WI38 (cell line): ENCODE results near the gene MYO3B.

Experiments used
- H3K4me3 ChIP-seq: 2 replicates; pipeline ENCODE4 v1.5.1; 2011; ENCODE audit warnings: low read depth, mild to moderate bottlenecking, control low read depth, low read length
- TF ChIP-seq, protein P1 (sequence below): IDR thresholded peaks from 2 replicates; pipeline ENCODE4 v1.5.1; 2012; ENCODE audit warnings: low read depth, mild to moderate bottlenecking, control low read depth, low read length

The MYO3B gene

DNA sequence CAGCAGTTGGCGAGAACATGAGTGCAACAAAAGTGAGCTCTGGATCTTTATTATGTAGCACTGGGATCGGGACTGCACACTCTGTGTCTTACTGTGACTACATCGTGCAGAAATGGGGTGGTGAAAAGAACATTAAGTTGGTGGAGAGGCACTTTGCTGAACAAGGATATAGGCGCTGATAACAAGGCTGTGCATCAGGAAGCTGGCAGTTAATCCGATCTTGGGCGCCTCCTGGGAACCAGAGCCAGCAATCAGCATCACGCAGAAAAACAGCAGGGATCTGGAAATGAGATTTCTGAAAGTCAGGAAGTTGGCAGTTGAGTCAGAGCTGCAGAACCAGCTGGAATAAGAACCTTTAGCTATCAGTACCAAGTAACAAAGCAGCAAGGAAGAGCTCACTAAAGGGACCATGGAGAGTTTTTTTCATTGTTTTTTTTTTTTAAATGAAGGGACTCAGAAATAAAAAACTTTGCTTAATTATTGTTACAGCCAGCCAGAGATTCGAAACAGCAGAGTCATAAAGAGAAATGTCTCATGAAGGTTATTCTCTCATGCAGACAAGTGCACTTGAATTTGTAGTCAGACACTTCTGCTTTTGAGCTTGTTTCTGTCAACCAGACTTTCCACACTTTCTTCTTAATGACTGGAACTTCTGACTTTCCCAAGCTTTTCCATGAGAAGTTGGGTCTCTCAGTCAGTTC, 22.8 kb upstream of the MYO3B start:
- TF ChIP-seq, protein P1, sequence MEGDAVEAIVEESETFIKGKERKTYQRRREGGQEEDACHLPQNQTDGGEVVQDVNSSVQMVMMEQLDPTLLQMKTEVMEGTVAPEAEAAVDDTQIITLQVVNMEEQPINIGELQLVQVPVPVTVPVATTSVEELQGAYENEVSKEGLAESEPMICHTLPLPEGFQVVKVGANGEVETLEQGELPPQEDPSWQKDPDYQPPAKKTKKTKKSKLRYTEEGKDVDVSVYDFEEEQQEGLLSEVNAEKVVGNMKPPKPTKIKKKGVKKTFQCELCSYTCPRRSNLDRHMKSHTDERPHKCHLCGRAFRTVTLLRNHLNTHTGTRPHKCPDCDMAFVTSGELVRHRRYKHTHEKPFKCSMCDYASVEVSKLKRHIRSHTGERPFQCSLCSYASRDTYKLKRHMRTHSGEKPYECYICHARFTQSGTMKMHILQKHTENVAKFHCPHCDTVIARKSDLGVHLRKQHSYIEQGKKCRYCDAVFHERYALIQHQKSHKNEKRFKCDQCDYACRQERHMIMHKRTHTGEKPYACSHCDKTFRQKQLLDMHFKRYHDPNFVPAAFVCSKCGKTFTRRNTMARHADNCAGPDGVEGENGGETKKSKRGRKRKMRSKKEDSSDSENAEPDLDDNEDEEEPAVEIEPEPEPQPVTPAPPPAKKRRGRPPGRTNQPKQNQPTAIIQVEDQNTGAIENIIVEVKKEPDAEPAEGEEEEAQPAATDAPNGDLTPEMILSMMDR, result no peak
- no peak overlapping the region for H3K4me3 ChIP-seq

DNA sequence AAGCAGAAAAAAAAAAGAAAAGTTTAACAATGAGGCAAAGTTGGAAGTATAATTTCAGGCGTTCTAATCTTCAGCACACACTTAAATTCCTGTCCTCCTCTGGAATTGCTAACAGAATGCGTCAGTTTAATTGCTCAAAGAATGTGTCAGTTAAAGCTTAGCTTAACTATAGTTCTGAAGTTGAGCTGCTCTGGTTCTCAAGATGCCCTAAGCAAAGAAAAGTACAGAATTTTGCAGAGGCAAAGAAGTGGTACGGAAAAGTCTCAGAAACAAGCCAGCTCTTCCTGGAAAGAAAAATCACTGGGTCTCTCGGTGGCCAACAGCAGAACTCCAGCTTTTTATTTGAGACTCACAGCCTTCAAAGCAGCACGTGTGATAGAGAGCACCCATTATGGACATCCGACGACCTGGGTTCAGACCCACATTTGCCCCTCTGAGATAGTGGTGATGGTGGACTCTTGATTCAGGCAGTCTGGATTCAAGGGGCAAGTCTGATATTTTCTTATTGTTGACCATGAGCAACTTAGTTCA, 22.2 kb upstream of the MYO3B start:
- H3K4me3 ChIP-seq, result no peak overlapping the region
- TF ChIP-seq, protein P1, result no peak

DNA sequence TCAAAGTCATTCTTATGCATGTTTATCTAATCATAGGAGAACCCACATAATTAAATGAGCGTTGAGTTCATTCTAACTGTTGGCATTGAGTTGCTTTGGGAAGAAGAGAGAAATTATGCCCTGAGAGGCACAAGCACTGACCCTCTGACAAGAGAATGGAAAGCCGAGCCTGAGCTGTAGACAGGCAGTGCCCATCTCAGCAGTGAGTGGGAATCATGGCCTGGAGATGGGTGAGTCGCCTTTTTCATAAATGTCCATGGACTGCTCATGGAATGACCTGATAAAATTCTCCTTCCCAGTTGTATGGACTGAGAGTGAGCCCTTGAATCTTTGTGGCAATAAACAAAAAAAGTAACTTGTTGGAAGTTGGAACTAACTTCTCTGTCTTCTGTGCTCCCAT, 21.4 kb upstream of the MYO3B start:
- no peak overlapping the region for H3K4me3 ChIP-seq
- TF ChIP-seq, protein P1, result no peak

DNA sequence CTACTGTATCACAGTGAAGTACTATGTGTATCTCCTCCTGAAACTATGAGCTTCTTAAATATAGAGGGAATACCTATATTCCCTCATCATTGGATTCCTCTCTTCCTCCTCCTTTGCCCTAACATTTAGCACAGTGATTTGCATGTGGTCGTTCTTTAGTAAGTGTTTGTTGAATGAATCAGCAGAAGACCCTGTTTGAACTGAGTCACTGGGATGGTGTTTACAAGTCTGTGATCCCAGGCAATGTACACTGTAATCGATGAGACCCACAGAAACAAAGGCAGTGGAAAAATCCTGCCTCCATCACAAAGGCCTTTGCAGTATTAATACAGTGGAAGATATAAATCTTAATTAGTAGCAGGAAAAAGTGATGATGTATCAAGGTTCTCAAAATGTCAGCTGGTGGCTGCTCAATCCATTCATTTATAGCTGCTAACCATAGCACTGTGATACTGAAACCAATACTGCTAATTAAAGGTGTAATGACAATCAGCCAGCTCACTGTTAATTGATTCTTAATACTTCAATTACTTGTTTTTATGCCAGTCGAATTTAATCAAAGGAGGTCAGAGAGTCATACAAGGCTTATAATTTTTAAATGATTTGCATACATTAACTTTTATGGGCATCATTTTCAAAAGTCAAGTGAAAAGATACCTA, 20.8 kb upstream of the MYO3B start:
- H3K4me3 ChIP-seq, result no peak overlapping the region
- TF ChIP-seq, protein P1, result no peak

DNA sequence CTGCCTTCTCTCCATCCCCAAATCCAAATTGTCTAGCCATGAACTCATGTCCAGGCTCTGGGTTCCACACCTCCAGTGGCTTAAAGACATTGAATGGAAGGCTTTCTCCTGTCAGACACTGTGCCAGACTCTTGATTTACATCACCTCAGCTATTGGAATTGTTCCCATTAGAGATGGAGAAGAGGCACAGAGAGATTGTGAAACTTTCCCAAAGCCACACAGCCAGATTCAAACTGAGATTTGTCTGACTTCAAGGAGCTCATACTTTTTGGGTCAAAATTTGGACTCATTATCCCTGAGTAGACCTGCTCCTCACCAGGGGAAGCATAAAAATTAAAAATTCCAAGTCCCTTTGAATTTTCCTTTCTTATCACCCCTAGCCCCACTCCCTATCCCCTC, 18.9 kb upstream of the MYO3B start:
- no peak overlapping the region for H3K4me3 ChIP-seq
- TF ChIP-seq, protein P1, result no peak

DNA sequence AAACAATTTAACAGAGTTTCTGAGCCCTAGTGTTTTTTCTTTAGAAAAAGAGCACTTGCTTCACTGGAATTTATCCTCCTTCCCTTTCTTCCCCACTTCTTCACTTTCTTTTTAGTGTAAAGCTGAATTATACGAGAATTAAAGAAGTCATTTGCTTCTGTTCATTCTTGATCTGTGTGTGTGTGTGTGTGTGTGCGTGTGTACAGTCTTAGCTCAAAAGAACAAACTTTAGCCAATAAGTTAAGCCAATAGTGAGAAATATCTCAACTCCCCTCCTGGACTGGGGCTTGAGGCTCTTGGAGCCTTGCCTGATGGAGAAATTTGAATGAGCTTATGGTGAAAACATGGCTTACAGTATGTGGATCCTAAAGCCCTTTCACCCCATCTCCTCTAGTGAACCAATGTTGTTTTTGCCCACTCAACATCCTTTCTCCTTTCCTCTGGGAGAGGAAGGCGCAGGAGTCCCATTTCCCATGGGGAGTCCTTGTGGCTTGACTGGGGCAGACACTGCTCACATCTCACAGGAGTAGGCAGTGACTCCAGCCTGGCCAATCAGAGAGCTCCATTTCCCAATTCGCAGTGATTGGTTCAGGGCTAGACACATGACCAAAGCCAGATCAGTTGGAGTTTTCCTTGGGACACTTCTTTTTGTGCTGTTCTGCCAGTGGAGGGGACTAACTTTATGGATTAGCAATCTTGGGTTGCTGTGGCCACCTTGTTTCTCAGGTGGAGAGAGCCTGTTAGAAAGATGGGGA, 16.3 kb upstream of the MYO3B start:
- TF ChIP-seq, protein P1, result no peak

More for the DNA sequence above, 16.3 kb upstream of the MYO3B start:
- no peak overlapping the region for H3K4me3 ChIP-seq
